Fibroblast of the conjunctiva (primary cell): ENCODE measurements around the gene HOATZ.

Experiments used
- DNase-seq: peaks from one replicate; pipeline ENCODE4 v3.0.0-alpha.2; 2010; ENCODE audit warnings: low read depth

The HOATZ gene

DNA sequence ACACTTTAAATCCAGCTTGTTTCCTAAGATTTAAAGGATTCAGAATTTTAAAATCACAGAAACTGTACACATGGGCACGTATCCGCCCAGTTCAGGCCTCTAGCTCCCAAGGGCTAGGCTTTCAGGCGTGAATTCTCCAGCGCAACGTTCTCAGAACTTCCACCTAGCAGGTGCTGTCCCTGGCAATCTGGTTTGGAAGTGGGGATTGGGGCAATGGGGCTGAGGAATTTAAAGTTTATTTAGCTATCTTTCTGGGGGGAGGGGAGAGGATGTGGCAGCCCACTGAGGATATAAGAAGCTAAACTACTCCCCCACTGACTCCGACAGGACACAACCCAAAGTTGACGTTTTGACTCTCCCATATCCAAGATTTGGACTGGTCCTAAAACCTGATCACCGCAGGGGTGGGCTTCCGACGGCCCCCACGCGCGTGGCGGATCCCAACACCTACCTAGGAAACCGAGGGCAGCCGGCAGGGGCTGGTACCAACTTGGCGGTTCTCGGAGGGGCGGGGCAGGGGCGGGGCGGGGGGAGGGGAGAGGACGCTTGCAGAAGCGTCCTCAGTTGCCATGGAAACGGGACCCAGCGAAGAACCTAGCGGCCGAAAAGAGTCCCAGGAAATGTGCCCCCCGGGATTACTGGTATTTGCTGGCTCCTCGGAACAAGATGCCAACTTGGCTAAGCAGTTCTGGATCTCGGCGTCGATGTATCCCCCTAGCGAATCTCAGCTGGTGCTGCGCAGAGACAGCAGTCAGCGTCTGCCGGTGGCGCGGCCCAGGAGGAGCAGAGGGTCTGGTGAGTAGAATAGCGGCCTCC, at the start of gene HOATZ:
HOATZ (plus strand) TSS at position 563 of the 816 bp plus-strand sequence; CDS start at position 570, 7 bp downstream.
- no peak for DNase-seq

DNA sequence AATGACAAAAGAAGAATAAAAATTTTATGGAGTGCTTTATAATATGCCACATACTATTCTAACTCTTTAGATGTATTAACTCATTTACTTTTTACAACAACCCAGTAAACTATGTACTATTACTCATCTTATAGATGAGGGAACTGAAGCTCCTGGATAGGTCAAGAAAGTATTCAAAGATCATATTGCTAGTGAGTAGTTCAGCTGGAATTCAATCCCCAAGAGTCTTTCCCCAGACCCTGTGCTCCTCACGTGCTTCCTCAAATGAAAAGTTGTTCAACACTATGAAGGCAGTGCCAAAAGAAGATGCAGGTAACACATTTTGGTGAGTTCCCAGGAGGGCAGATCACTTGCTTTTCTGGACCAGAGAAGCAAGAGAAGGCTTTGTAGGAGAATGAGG, 49.2 kb upstream of the HOATZ start:
- DNase-seq: peak; percentile 12

DNA sequence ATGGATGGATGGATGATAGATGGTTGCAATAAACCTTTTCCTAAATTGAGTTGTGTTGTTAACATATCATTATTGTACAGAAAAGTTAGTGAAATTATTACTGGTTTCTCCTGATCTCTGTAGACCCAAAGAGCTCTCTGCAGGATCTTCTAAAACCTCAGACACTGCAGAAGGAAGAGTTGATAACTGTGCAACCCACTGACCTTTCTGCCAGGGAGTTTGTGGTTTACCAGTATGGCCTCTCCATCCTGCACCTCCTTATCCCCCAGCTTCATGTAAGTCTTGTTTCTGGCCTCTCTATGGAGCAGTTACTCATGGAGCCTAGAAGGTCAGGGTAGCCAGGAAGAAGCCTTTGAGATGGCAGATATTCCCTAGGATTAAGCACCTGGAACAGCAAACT, 48.0 kb upstream of the HOATZ start:
- no peak for DNase-seq

DNA sequence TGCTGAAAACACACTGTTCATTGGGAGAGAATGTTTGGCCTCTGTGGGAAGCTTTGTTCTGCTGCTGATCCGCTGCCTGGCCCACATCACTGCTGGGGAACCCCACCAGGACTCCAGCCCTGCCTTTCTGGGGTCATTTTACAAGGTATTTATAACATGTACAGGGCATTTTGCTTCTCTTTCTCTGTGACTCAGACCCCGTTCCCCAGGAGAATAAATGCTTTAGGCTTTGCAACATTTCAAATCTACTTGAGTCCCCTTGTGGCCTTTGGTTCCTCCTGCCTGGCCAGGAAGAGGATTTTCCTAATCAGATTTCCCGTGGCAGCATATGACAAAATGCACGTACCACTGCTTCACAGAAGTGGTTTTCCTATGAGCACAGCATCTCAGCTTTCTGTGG, 45.4 kb upstream of the HOATZ start:
- no peak for DNase-seq

DNA sequence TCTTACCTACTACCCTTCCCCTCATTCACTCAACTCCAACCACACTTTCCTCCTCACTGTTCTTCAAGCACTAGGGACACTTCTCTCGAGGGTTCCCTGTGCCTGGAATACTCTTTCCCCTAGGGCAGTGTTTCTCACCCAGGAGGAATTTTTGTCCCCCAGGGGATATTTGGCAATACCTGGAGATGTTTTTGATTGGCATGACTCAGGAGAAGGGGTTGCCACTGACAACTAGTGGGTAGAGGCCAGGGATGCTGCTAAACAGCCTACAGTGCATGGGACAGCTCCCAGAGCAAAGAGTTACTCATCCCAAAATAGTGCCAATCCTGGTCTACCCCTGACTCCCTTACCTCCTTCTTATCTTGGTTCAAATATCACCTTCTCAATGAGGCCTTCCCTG, 42.4 kb upstream of the HOATZ start:
- no peak for DNase-seq

DNA sequence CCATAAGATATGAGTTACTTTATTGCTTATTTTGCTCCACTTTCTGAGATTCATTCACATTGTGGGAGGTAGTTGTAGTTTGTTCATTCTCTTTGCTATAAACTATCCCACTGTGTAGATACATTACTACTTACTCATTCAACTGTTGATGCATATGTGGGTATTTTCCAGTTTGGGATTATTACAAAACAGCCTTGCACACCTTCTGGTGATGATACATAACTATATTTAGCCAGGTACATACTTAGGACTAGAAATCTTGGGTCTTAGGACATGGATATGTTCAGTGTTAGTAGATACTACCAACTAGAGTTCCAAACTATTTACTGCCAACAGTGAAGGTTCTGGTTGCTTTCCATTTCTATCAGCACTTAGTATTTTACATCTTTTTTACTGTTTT, 40.1 kb upstream of the HOATZ start:
- DNase-seq: no peak

DNA sequence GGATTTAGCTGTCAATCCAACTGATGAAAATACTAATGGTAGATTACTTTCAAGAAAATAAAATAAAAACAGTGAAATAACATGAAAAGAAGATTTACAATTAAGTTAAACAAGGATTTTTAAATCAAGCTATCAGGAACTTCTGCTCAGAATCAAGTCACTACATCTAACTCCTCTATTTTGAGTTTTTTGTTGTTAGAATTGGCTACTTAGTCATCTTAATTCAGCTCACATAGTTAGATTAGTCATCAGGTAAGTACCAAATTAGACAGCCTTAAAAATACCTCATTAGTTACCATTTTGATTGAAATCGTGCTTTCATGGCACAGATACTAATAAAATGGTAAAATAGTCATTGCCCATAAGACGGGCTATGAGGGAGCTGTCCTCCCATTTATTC, 38.2 kb upstream of the HOATZ start:
- DNase-seq: no peak

DNA sequence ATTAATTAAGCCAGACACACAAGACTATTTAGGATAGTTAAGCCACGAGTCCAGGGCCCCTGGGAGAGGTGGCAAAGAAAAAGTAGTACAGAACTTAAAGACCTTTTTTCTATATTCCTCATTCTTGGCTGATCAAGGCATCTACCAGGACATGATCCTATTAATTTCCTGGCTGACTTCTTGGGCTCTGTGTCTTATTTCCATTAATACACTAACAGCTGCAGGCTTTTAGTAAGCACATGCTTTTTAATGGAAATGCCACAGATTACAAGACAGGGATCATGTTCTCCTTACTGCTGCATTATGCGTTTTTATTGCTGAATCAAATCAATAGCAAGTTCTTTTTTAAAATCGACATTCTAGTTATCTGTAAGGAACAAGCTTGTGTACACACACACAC, 37.6 kb upstream of the HOATZ start:
- no peak for DNase-seq

DNA sequence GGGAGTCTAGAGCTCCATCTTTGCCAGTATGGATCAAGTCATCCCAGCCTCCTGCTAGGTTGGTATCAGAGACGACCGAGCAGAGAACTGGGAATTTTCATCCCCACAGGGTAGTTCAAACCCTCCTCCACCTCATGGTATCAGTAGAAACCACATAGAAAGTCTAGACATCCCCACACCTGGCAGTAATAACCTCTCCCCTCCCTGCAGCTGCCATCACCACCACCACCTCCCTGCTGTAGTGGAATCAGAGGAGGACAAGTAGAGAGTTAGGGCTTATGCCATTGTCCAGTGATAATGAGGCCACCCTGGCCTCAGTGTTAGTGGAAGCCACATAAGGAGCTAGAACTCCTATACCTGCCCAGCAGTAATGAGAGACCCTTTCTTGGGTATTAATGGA, 36.7 kb upstream of the HOATZ start:
- no peak for DNase-seq

DNA sequence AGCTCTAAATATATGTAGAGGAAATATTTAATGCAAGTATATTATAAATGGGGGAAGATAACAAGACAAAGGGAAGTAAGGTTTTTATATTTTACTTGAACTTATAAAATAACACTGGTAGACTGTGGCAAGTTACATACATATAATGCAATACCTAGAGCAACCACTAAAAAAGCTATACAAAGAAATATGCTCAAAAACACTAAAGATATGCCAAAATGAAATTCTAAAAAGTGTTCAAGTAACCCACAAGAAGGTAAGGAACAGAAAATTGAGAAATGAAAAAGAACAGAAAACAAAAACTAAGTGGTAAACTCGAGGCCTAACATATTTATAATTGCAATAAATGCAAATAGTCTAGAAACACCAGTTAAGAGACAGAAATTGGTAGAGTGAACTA, 34.9 kb upstream of the HOATZ start:
- DNase-seq: no peak

DNA sequence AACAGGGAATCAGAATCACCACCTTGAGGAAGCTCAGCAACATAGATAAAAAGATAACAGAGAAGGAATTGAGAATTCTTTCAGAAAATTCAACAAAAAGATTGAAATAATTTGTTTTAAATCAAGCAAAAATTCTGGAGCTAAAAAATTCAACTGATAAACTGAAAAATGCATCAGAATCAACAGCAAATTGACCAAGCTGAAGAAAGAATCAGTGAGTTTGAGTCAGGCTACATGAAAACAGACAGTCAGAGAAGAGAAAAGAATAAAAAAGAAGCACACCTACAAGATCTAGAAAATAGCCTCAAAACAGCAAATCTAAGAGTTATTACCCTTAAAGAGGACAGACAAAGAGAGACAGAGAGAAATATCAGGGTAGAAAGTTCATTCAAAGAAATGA, 31.1 kb upstream of the HOATZ start:
- DNase-seq: no peak

DNA sequence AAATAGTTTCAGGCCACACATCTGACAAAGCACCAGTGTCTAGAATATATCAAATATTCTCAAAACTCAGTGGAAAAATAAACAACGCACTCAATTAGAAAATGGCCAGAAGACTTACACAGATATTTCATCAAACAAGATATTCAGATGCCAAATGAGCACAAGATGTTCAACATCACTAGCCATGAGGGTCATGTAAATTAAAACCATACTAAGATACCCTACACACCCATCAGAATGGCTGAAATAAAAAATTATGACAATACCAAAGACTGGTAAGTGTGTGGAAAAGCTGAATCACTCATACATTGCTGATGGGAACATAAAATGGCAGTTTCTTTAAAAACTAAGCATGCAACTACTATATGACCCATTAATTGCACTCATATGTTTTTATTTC, 24.1 kb upstream of the HOATZ start:
- no peak for DNase-seq

DNA sequence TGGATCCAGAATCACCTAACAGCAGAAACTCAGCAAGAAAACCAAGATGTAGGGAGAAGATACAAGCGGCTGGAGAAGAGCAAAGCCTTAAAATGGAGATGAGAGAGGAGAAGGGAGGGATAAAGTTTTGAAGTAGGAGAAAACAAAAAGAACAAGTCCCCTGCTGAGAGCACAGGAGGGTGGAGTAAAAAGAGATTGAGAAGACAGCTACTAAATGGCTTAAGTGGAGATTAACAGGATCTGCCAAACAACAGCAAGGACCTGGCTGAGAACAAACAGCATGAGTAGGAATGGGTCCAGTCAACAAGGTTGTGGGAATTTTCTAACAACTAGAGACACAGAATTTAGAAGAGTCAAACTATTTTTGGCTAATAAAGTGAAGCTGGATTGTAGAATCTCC, 20.5 kb upstream of the HOATZ start:
- no peak for DNase-seq

DNA sequence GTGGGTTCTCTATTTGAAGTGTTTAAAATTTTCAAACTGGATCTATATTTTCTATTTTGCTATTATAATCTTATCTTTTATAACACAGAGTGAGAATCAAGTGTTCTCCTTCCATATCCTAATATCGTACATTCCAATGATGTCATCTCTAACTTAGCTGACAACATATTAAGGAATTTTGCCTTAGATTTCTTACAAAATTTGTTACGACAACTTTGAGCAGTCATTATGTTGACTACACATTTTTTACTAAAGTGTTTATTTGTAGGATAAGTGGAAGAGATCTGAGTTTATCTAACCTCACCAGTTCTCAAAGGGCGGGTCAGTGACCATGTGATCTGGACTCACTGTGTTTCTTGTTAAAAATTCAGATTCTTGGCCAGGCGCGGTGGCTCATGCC, 15.1 kb upstream of the HOATZ start:
- DNase-seq: no peak

DNA sequence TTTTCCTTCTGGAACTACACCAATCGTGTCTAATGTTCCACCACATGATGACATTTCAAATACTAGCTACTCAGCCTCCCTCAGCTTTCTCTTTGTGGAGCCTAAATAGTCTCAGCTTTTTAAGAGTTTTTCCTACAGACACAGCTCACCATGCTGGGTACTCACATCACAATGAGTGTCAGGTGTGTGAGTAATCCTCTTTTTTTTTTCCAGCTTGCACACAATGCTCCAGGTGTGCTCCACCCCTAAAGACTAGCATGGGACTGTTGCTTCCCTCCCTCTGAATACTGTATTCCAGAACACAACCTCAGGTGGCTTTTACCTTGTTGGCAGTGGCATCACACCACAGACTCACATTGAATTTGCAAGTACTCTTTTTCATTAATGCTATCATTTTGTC, 14.1 kb upstream of the HOATZ start:
- DNase-seq: no peak

DNA sequence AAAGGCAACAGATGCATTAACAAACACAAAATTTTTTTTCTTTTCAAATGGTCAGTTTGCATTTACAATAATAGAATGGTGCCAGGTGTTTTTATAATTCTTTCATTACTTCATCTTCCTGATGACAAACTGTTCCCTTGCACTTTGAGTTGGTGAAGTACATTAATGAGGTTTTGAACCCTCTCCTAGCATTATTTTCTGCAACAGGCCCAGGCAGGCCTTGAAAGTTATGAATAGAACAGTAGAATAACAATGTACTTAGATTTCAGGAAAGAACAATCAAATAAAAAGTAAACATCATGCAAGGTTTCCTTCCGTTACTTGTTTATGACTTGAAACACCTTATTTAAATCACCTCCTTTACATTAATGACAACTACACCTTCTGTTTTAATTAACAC, 12.0 kb upstream of the HOATZ start:
- no peak for DNase-seq

DNA sequence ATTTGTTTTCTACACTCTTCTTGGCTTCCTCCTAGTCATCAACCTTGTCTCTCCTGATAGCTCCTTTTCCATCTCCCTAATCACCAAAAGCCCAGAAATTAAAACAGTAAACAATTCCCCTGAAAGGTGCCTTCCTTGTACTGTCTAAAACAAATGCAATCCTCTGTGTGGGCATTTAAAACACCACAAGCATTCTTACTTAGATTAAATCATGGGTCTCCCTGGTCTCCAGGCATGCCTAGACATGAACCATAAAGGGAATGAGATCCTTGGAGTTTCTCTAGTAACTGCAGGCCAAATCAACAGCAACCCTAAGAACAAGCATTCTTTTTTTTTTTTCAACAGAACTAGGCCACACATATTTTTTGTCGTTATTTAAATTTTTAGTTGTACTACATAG, 4.3 kb upstream of the HOATZ start:
- no peak for DNase-seq

DNA sequence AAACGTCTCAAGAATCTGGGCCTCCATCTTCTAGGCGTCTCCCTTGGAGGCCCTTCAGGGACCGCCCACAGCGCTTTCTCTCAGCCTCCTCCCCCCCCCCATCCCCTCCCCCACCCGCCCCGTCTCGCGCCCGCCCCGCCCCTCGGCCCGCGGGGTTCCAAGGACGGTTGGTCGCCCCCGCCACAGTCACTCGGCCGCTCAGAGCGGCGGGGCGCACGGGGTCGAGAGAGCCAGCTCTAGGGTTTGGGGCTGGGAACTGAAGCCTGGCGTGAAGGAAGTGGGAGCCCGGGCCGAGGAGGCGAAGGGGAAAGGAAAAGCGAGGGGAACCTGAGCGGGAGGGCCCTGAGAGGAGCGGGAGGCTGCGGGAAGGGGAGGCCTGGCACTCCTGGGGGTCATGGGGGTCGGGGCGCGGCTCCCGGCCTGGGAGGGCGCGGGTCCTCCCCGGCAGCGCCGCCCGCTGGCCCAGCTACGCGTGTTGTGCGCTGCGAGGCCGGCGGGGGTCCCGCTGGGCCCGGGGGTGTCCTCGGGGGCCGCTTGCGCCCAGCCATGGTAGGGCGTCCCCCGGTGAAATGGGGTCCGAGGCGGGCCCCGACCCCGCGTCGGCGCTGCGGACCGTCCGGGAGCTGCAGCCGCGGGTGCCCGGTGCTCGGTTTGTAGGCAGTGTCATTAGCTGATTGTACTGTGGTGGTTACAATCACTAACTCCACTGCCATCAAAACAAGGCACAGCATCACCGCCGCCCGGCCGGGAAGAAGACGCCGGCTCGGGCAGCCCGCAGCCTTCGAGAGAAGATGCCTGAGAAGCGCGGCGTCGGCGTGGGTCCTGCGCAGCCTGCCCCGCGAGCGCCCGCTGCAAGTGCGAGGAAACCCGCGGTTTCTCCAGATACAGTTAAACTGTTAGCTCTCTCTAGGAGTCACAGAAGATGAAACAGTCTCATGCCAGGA, 2.0 kb upstream of the HOATZ start, which contains the start of gene BTG4:
BTG4 (minus strand) TSS at position 91 of the 944 bp plus-strand sequence. CDS start 13,610 bp downstream, outside the sequence.
- no peak for DNase-seq

DNA sequence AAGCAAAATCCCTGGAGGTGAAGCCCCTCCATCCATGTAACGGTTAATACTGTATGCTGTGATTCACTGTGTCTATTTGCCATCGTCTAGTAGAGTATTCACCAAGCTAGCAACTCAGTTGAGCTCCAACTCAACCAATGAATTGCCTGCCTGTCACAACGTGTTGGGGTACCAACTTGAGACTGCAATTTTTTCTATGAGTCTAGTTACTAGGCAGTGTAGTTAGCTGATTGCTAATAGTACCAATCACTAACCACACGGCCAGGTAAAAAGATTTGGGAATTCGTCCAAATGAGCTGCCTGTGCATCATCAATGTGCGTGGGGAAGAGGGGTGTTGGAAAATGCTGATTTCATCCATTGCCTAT, 1.4 kb upstream of the HOATZ start:
- DNase-seq: no peak

DNA sequence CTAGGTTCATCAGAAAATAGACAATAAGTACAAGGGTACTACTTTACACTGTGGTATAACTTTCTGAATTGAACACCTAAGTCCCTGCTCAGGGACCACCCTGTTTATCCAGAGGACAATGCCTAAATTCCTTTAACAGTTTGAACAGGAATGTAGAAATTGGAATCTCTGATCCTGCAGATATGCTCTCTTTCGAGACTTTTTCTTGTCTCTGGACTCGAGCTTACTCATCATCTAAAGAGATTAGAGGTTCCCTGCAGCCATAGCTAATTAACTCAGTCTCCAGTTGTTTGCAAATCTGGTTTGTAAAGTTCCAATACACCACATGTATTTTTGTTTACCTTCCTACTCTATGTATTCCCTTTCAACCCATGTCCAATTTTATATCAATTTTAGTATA, 1.0 kb downstream of the HOATZ start:
- DNase-seq: no peak

DNA sequence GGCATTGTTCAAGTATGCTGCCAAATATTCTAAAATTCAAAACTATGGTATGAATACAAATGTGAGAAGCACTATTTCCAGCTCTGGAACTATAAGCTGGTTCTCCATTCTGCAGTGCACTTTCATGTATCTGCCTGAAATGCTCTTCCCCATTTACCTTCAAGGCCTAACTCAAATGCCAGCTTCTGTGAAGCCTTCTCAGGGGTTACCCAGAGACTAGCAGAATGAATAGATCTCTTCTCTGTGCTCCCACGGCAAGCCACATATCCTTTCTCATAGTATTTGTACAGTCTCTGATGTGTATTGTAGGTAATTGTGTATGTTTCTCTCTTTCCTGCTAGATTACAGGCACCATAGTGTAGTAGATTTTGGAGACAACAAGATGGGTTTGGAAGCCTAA, 4.1 kb downstream of the HOATZ start:
- no peak for DNase-seq

DNA sequence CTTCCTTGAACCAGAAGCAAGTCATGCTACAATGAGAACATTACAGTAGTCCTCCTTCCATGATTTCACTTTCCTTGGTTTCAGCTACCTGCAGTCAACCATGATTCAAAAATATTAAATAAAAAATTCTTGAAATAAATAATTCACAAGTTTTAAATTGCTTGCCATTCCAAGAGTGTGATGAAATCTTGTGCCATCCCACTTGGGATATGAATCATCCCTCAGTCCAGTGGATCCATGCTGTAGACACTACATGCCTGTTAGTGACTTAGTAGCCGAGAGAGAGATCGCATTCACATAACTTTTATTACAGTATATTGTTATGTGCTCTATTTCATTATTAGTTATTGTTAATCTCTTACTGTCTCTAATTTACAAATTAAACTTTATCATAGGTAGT, 6.0 kb downstream of the HOATZ start:
- DNase-seq: peak; percentile 51

DNA sequence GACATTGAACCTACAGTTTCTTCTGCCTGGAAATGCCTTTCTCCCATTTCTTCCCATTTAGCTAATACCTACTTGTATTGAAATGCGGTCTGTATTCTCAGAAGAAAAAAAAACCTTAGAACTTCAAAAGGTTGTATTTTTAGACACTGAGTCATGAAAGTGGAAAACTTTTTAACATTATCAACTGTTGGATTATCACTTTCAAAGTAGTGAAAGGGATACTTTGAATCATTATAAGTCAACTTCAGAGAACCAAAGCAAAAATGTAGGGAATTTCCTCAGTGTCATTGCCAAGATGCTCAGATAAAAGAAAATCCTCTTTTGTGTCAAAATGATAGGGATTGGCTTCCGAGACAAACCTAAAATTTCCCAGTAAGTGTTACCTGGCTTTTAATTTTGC, 6.6 kb downstream of the HOATZ start:
- DNase-seq: no peak
